DMS153 (cell line): Measurements from ENCODE around the gene IFNGR2.
"Not testable (repeated sequence)": the region's sequence is repeated elsewhere in the genome, so short reads cannot be mapped to it uniquely, and the experiment has no call there.

Experiments used
- DNase-seq: peaks from one replicate; lab custom pipeline; 2025; lab: John Stamatoyannopoulos, UW

IFNGR2 gene

GRCh38 chr21:33403128-33403785, at the start of gene IFNGR2:
Gene IFNGR2 (plus strand): TSS chr21:33403413. CDS start chr21:33403544, 131 bp downstream.
- DNase-seq = no peak

- no peak for DNase-seq
Measured at GRCh38 chr21:33355355-33355754, 47.9 kb upstream of the IFNGR2 start.

- DNase-seq = no peak
Measured at GRCh38 chr21:33355996-33356395, 47.2 kb upstream of the IFNGR2 start.

- DNase-seq = no peak
Measured at GRCh38 chr21:33357177-33357576, 46.0 kb upstream of the IFNGR2 start.

- DNase-seq = no peak
Measured at GRCh38 chr21:33359446-33359845, 43.8 kb upstream of the IFNGR2 start.

- DNase-seq = no peak
Measured at GRCh38 chr21:33360281-33360680, 42.9 kb upstream of the IFNGR2 start.

- DNase-seq = peak; percentile 71
Measured at GRCh38 chr21:33360881-33361602, 42.2 kb upstream of the IFNGR2 start.

- DNase-seq = peak; percentile 98
Measured at GRCh38 chr21:33362044-33362555, 41.1 kb upstream of the IFNGR2 start.

- DNase-seq = not testable (repeated sequence)
Measured at GRCh38 chr21:33363911-33364609, 39.2 kb upstream of the IFNGR2 start.

- DNase-seq = no peak
Measured at GRCh38 chr21:33364830-33365229, 38.4 kb upstream of the IFNGR2 start.

- DNase-seq = no peak
Measured at GRCh38 chr21:33367309-33367973, 35.8 kb upstream of the IFNGR2 start.

- no peak for DNase-seq
Measured at GRCh38 chr21:33368124-33368523, 35.1 kb upstream of the IFNGR2 start.

- DNase-seq = no peak
Measured at GRCh38 chr21:33368576-33368975, 34.6 kb upstream of the IFNGR2 start.

- no peak for DNase-seq
Measured at GRCh38 chr21:33369586-33369985, 33.6 kb upstream of the IFNGR2 start.

GRCh38 chr21:33370305-33370704, 32.9 kb upstream of the IFNGR2 start:
- DNase-seq = no peak

GRCh38 chr21:33371366-33371765, 31.8 kb upstream of the IFNGR2 start:
- DNase-seq = no peak

GRCh38 chr21:33372582-33372981, 30.6 kb upstream of the IFNGR2 start:
- no peak for DNase-seq

GRCh38 chr21:33373451-33373850, 29.8 kb upstream of the IFNGR2 start:
- DNase-seq = no peak

- no peak for DNase-seq
Measured at GRCh38 chr21:33374080-33374449, 29.1 kb upstream of the IFNGR2 start.

- DNase-seq = no peak
Measured at GRCh38 chr21:33374450-33375096, 28.6 kb upstream of the IFNGR2 start.

- DNase-seq = no peak
Measured at GRCh38 chr21:33375101-33375644, 28.0 kb upstream of the IFNGR2 start.
